Stimulated activated CD4-positive, alpha-beta T cell treated with anti-CD3 and anti-CD28 coated beads, Interleukin-1b, Interleukin-23, amount 100 ng/mL, for 48 hours (primary cell): ENCODE data around the gene KCNJ12.
"Not testable (repeated sequence)": the region's sequence is repeated elsewhere in the genome, so short reads cannot be mapped to it uniquely, and the experiment has no call there.

ENCODE experiments used
- DNase-seq: peaks from one replicate; pipeline ENCODE4 v3.0.0-alpha.2; 2020

KCNJ12 gene

DNA sequence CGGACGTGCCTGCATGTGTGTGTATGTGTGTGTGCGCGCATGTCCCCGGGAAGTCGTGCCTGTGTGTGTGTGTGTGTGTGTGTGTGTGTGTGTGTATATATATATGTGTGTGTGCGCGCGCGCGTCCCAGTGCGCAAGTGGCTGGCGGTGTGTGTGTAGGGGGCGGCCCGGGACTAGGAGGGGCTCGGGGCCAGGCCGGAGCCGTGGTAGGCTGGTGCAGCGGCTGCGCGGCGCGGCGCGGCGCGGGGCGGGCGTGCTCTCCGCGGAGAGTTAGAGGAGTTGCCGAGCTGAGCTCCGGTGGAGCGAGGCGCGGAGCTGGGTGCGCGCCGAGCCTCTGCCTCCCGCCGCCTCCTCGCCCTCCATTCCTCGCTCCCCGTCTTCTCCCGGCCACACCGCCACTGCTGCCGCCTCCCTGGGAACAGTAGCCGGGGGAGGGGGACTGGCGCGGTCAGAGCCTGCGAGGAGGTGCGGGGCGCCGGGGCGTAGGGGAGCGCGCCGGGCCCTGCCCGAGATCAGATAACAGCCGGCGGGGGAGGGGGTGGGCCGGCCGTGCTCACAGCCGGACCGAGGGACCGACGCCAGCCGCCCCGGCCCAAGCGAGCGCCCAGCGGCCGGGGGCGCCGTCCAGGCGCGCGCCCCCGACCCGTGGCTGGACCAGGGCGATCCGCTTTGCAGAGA is at the start of gene KCNJ12:
TSS of gene KCNJ12 (plus strand) at position 277 of the 678 bp plus-strand sequence. CDS start 38,986 bp downstream, outside the sequence.
- DNase-seq = no peak

DNA sequence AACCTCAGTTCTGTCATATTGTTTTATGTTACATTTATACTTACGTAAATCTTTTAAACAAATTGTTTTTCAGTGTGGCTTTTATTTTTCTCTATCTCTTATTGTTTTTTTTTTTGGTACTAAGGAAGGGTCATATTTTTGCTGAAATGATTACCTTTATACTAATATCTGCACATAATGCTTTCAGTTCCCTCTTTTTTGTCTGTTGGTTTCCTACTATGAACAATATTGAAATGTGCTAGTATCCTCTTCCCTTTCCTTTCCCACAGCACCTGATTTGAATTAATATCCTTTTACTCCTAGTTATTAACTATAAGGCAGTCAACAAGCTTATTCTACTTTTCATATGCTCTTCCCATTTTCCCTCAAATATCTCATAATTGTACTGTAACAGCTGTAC is 48.2 kb upstream of the KCNJ12 start:
- not testable (repeated sequence) for DNase-seq

DNA sequence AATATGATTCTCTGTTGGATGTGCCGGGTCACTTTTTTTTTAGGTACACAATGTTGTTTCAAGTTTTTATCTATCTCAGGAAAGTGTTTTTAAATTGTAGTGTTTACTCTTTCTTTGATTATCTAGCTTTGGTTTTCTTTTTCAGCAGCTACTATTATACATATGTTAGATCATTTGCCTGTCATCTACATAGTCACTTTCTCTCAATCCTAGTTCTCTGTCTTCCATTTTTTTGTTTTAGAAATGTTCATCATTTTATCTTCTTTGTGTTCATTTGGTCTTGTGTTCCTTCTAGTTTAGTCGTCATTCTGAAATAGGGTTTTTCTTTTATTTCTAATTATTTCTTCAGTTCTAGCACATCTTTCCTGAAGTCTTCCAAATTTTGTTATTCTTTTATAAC is 47.4 kb upstream of the KCNJ12 start:
- not testable (repeated sequence) for DNase-seq

DNA sequence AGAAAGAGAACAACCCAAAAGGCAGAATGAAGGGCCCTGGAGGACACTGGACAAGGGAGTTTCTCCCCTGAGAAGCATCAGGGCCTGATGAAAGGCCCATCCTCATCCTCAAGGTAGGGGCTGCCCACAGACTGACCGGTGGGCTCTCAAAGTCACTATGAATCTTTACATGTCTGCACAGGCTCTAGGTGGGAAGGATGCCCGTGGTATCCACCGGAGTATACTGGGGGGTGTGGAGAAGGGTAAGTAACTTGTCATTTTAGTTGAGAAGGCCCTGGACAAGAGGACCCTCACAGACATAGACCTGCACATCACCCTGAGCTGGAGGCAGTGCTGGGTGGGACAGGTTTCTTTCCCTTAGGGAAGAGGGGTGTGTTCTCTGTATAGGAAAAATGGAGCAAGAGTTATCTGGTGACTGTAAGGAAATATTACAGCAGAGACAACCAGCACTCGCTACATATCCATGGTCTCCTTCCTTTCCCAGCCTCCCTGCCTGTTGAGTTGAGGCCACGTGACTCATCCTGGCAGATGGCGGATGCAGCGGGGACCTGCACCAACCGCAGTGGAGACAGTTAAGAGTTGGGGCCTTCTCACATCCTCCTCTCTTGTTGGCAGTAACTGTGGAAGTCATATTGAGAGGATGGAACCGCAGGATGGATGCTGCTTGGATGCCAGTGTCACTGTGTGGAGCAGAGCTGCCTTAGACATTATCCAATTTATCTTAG is 45.6 kb upstream of the KCNJ12 start:
- no peak for DNase-seq

DNA sequence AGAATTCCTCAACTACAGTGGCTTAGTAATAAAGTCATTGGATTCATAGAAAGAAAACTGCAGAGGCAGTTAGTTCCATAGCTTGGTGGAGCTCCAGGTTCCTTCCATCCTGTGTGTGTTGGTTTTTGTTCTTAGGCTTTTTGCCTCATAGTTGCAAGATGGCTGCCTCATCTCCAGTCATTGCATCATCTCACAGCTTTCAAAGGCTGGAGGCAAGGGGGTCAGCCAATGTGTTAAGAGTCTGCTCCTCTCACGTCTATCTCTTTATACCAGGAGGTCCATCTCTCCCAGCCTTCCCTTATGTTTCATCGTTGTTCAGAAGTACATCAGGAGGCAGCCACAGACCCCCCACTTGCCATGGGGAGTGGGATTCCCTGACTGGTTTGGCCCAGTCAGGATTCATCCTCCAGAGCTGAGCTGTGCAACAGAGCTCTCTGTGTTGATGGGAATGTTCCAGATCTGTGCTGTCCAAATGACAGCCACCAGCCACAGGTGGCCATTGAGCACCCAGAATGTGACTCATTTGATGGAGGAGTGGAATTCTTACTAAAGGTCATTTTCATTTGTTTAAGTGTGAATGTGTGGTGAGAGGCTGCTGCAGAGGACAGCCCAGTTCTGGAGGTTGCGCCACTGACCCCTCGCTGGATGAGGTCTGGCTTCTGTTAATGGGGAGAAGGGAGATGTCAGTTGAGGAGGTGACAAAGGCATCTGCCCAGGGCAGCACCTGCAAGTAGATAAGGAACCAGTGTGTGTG is 39.4 kb upstream of the KCNJ12 start:
- not testable (repeated sequence) for DNase-seq

DNA sequence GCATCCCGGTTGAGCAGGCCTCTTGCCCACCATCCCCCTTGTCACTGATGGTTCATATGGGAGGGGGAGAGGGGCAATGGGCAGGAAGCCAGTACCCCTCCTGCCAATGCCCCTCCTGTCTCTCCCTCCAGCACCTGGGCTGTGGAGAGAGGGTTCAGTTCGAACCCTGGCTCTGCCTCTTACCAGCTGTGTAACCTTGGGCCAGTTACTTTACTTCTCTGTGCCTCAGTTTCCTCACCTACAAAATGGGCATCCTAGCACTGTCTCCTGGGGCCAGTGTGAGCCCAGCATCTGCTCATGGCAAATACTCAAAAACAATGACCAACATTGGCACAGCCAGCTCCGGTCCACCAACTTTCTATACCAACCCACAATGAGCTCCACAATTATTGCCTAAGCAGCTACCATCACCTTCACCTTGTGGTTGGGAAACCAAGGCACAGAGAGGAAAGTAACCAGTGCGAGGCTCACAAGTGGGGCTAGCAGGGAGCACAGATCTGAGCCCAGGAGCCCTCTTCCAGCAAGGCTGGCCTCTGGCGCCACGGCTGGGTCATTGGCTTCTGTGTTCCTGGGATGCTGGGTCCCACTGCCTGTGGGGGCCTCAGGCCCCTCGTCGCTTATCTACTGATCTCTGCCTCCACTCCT is 38.1 kb upstream of the KCNJ12 start:
- DNase-seq = not testable (repeated sequence)

DNA sequence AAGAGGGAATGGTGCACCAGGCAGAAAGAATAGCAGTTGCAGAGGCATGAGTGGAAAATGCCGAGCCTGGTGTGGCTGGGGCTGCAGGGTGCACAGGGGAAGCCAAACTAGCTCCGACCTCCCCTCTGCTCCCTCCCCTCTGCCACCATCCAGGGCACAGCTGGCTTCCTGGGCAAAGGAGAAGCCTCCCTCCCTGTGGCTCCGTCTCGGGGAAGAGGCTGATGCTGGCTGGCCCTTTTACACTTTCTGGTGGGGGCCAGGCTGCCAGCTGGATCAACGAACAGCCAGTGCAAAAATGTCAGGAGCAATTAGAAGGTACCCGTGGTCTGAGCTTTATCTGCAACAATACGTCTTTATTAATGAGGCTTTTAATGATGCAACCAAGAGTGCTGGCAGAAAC is 37.1 kb upstream of the KCNJ12 start:
- no peak for DNase-seq

DNA sequence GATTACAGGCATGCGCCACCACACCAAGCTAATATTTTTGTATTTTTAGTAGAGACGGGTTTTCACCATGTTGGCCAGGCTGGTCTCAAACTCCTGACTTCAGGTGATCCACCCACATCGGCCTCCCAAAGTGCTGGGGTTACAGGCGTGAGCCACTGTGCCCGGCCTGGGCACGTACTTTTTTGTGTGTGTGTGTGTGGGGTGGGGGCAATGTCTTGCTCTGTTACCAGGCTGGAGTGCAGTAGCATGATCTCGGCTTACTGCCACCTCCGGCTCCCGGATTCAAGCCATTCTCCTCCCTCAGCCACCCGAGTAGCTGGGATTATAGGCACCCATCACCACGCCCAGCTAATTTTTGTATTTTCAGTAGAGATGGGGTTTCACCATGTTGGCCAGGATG is 36.6 kb upstream of the KCNJ12 start:
- not testable (repeated sequence) for DNase-seq

DNA sequence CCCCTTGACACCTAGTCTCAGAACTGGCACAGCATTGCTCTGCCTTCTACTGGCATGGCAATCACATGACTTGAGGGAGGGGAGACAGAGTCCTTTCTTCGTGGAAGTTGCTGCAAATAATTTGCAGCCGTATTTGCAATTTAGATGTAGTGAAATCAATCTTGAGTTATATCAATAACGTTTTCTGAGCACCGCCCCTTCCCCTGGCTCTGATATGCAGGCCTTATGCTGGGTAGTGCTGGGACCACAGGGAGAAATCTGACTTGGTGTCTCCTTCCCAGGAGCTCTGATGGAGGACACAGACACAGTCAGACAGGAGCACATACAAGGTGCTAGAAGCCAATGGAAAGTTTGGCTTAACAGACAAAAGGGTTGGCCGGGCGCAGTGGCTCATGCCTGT is 35.8 kb upstream of the KCNJ12 start:
- DNase-seq = not testable (repeated sequence)

DNA sequence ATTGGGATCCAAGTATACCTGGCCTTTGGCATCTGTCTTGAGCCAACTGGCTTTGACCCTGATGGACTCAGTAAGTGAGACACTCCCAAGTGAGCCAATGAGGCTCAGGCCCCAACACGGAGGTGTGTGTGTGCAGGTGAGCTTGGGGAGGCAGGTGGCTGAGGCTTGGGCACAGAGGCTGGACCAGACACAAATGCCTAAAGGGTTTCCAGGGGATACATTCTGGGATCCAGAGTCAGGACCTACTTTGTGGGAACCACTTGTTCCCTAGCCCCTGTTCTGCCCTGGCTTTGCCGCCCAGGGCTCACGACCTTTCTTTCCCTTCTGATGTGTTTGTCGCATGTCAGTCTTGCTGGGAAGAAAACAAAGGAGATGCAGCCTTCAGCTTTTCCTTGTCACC is 34.9 kb upstream of the KCNJ12 start:
- not testable (repeated sequence) for DNase-seq

DNA sequence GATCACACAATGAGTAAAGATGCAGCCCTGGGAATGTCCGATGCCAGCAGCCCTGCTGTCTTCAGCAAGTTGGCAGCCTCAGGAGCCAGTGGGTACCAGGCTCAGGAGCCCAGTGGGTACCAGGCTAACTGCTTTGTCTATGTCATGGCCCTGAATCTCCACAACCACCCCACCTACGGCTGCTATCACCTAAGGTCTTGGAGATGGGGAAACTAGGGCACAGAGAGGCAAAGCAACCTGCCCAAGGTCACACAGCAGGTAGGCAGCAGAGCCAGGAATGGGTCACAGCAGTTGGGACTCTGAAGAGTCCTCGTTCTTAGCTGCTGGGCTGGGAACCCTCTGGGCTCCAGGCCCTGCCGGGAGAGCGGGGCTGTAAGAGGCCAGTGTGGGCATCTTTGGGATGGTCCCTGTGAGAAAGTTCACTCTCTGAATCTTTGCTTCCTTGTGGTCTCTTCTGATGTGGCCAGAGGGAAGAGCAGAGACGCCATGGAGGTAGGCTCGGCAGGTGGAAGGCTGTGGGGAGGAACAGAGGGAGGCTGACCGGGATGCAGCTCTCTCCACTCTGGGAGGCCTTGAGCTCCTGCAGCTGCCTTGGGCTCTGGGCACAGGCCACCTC is 34.1 kb upstream of the KCNJ12 start:
- DNase-seq = not testable (repeated sequence)

DNA sequence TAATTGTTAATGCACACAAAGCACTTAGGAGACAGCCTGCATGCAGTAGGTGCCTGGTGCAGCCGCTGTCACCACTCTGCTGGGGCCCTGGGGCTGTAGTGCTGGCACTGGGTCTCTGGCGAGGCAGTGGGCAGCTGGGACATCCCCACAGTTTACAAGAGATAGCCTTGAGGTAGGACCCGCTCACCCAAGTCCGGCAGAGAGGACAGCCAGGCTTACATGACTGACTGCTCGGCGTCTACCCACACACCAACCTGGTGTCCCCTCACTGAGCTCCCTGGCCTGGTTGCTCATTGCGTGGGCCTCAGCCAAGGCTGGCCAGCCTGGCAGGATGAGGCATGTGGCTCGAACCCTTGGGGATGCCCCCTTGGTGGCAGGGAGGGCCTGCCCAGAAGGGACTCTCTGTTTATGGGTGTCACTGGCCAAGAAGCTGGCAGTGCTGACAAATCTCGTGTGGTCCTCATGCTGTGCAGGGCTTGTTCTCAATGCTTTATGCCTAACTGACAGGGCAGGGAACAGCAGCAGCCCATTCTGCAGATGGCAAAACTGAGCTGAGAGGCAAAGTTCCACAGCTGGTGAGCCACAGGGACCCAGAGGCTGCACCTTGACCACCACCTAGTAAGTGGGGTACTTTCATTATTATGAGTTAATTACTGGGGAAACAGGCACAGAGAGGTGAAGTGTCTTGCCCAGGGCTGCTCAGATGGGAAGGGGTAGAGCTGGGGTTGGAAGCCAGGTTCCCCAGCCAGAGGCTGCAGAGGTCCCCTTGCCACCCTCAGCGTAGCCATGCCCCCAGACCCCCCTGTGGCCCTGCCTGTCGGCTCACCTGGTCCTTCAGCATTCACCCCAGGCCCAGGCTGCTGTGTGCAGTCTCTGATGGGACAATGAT is 32.9 kb upstream of the KCNJ12 start:
- not testable (repeated sequence) for DNase-seq

DNA sequence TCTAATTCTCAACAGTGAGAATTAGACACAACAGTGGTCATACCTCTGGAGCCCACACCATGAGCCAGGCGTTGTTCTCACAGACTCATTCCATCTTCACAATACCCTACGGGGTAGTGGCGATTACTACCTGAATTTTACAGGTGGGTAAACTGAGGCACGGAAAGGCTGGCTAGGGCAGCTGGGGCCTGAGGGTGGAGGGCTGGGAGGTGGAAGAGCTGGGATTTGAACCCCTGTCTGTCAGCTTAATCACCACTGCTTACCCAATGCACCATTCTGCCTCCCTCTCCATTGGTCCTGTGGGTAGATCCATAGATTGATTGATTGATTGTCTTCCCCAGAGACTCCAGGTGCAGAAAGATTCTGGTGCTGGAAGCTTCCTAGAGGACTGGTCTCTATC is 31.4 kb upstream of the KCNJ12 start:
- DNase-seq = not testable (repeated sequence)

DNA sequence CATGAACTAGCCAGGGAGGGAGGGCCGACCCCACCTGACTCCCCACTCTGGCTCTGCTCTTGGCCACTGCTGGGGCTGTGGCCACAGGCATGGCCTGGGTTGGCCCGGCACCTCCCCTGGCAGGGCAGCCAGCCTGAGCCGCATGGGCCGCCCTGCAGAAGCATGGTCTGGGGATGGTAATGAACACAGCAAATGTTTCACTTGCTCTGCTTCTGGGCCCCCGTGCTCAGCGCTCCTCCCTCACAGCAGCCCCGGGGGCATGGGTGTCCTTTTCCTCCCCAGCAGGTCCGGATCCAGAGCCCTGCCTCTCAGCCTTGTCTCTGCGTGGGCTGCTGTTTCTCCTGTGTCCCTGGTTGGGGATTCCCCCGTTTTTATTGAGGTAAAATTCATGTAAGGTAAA is 30.9 kb upstream of the KCNJ12 start:
- DNase-seq = no peak

DNA sequence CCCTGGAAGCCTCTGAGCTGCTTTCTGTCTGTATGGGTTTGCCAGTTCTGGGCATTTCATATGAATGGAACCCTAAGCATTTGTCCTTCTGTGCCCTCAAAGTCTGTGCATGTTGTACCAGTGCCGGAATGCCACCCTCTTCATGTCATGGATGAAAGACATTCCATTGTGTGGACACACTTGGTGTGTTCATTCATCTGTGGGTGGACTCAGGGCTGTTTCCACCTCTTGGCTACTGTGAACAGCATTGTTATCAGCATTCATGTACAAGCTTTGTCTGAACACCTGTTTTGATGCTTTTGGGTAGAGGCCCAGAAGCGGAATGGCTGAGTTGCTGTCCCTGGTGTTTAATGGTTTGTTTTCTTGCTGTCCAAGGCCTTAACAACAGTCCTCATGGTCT is 30.1 kb upstream of the KCNJ12 start:
- not testable (repeated sequence) for DNase-seq

DNA sequence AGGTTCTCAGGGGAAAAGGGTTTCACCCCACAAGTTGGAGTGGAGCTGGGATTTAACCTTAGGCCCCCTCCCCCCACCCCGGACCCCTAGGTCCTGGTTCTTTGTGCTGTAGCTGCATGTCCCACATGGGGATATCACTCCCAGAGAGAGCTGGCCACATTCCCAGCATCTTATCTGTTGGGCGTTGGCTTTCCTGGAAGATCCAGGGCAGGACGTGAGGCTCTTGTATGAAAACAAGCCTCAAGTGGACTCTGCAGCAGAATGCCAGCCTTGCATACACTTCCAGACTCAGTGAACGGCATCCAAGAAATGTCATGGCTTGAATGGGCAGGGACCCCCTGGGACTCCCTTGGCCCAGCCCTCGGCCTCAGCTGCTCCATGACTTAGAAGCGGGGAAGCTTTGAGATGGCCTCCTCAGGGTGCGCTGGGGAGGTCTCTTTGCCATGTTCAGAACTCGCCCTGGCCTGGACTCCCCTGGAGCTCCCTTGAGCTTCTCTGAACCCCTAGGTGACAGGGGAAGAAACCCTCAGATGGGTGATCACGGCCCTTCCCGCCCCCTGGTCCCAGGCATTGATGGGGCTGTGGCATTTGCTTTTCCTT is 29.4 kb upstream of the KCNJ12 start:
- not testable (repeated sequence) for DNase-seq

DNA sequence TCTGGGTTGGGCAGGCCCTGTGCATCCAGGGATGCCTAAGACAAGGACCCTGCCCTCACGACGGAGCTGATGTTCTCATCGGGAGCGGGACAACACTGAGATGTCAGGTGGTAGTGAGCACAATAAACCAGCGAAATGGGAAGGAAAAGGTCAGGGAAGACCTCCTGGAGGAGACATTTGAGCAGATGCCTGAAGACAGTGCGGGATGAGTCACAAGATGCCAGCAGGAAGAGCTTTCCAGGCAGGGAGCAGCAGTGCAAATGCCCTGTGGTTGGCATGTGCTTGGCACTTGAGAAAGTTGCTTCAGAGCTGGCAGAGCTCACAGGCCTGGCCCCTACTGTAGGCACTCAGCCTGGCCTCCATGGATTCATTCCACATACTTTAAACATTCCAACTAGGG is 28.5 kb upstream of the KCNJ12 start:
- not testable (repeated sequence) for DNase-seq

DNA sequence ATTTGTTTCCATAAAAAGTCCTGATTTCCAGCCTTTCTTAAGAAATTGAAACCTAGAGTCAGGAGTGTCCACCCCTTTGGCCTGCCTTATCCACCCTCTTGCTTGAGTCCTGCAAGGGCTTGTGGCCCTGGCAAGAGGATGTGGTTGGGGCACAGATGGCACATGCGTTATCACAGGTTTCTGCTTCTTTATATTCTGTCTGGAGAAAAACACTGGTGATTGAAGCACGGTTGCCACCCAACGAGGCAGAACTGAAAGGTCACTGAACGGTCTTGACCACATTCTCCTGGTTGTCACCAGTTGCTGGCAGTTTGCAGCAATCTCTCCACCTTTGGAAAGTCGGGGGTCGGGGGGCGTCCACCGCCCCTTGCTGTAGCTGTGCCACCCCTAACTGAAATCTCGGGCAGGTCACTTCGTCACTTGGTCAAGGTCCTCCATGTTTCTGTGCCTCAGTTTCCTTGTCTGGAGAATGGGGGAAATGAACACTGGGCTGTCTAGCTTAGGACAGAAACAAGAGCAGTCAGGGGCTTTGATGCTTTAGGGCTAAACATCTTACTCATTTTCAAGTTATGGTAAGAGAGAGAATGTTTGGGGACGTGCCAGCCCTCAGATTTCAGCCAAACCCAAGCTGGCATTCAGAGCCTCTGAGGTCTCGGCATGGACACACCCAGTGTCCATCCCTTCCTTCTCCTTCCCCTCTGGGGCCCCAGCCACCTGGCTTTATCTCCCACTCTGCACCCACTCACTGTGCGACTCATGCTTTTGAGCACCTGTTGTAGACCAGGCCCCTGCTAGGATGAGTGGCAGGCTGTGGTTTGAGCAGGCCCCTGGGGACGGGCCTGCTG is 27.9 kb upstream of the KCNJ12 start:
- DNase-seq = not testable (repeated sequence)

DNA sequence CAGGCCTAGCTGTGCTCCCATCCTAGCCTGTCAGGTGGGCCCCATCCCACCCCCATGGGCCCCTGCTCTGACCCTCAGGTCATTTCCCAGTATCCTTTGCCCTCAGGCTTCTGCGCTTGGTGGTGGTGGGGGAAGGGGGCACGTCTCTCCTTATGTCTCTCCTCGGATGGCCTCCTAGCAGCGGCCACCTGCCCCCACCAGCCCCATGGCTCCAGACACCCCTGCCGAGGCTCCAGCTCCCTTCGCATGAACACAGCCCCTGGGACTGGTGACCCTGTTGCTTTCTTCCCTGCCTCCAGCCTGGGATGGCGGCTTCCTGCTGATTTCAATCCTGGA is 27.3 kb upstream of the KCNJ12 start:
- DNase-seq = not testable (repeated sequence)

DNA sequence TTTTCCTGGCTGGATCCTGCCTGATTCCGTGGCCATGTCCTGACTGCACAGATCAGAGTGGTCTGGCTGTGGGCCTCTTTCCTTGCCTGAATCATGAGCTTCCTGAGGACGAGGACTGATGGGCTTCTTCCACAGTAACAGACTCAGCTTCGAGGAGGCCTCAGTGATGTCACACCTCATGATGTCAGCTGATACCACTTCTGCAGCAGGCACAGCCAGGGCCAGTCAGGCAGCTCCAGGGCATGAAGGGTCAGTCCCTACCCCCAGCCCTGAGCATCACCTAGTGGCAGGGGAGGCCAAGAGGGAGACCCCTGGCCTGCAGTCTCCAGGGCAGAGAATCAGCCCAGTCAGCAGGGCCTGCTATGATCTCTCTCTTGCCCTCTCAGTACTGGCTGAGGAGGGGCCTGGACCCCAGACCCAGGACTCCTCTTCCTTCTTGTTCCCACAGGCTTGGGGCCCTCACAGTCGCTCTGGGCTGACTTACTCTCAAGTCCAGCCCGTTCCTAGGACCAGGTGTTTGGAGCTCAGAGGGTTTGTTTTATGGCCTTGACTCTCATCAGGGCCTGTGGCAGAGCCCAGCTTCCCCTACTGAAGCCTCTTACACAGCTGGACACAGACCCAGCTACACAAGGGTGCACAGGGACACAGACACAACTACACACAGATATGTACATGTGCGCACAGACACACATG is 26.7 kb upstream of the KCNJ12 start:
- DNase-seq = not testable (repeated sequence)
